Uterus (tissue), 2 donors: ENCODE data around the gene NMNAT3.

Experiments used
- POLR2A ChIP-seq, 2 donors: fragments of 450-650 bp; IDR thresholded peaks; one replicate each; pipeline ENCODE4 v1.6.1; 2016; ENCODE audit warnings: antibody characterized with exemption in 2 of 2, mild to moderate bottlenecking in 1 of 2, moderate library complexity in 1 of 2
- TF ChIP-seq, protein P1 (sequence below), 4 experiments: fragments of 200-600 bp in 2 of 4; fragments of 450-650 bp in 2 of 4; sonication (generic) in 2 of 4; IDR thresholded peaks; one replicate each; pipeline ENCODE4 v1.5.1; 2016 to 2019; ENCODE audit warnings: antibody characterized with exemption in 4 of 4, mild to moderate bottlenecking in 2 of 4, moderate library complexity in 1 of 4

- TF ChIP-seq, protein P1, sequence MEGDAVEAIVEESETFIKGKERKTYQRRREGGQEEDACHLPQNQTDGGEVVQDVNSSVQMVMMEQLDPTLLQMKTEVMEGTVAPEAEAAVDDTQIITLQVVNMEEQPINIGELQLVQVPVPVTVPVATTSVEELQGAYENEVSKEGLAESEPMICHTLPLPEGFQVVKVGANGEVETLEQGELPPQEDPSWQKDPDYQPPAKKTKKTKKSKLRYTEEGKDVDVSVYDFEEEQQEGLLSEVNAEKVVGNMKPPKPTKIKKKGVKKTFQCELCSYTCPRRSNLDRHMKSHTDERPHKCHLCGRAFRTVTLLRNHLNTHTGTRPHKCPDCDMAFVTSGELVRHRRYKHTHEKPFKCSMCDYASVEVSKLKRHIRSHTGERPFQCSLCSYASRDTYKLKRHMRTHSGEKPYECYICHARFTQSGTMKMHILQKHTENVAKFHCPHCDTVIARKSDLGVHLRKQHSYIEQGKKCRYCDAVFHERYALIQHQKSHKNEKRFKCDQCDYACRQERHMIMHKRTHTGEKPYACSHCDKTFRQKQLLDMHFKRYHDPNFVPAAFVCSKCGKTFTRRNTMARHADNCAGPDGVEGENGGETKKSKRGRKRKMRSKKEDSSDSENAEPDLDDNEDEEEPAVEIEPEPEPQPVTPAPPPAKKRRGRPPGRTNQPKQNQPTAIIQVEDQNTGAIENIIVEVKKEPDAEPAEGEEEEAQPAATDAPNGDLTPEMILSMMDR (IDR thresholded peaks at IDR 0.05): no peak
- TF ChIP-seq POLR2A (IDR thresholded peaks at IDR 0.05): no peak
These were observed 119.2 kb downstream of the NMNAT3 start for GRCh38 chr3:139558351-139559266.
